ENCODE data around the gene CHAT.
A peak's percentile ranks its signal among the peaks of the same experiment; 100 is the strongest.

The CHAT gene

DNA sequence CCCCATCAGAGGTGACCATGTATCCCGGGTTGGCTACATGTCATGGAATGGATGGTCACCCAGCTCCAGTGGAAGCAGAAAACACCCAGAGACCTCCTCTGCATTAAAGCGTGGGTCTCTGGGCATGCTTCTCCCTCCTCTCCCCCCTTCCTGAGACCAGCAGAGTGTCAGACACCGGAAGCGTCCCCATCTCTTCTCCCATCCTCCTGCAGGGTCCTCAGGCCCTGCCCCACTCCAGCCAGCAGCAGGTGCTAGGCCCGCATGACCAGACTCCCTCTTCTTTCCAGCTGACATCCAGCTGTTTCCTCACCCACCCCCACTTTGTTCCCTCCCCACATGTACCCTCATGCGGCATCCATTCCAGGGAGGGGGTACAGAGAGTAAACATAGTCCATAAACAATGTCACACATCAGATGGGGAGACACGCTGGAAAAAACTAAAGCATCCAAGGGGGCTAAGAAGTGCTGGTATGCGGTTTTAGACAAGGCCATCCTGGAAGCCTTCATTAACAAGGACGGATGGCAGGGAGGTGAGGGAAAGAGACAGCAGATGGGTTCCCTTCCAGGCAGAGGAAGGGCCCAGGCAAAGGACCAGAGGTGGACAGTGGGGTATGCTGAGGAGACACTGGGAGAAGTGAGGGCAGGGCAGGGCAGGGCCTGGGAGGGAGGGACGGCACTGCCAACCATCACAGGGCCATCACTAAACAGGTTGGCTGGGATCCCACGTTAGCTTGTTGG is 16.2 kb upstream of the CHAT start:
- no peak for DNase-seq (ENCODE audit: low read depth)

DNA sequence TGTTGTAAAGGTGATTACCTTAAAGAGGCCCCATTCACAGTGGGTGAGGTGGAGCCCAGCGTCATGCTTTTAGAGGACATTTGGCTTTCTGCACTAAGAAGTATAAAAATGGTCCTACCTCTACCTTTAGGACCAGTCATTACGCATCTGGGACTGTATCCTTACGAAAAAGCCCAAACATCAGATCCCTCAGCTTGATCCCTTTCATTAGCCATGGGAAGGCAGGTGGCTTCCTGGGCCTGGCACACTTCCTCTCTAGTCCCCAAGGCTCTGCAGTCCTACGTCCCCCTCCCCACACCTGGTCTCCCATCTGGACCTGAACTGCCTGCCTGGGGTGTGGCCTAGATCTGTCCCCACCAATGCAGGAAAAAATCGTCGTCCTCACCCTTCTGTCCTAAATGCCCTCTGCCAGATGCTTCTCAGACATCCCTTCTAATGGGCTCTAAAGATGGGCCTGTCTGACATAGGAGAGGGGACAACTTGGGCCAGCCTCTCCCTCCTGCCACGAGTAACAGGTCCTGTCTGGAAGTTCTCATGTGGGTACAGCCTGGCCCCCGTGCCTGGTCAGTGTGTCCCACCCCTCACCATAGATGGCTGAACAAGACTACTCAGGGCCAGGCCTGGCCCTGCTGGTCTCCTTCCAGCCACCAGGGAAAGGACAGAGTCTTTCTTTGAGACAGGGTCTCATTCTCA is 15.5 kb upstream of the CHAT start:
- no peak for DNase-seq (ENCODE audit: low read depth)

DNA sequence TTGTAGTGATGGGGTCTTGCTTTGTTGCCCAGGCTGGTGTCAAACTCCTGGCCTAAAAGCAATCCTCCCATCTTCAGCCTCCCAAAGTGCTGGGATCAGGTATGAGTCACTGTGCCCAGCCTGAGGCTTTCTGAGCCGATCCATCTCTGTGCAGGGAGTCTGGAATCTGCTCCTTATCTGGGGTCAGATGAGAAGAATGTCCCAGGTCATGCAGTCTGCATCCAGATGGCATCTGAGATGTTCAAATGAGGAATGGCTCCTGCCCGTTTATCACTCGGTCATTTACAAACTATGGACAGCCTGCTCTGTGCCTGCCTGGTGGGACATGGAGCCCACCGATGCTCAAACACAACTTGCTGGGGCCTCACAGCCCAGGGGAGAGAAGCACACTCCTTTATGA is 14.9 kb upstream of the CHAT start:
- no peak for DNase-seq (ENCODE audit: low read depth)

GRCh38 chr10:49599546-49599945 is 14.3 kb upstream of the CHAT start:
- DNase-seq (ENCODE audit: low read depth) = no peak

GRCh38 chr10:49600046-49600445 is 13.8 kb upstream of the CHAT start:
- DNase-seq (ENCODE audit: low read depth) = no peak

GRCh38 chr10:49600781-49601400 is 12.9 kb upstream of the CHAT start:
- DNase-seq (ENCODE audit: low read depth) = no peak

GRCh38 chr10:49601857-49602256 is 12.0 kb upstream of the CHAT start:
- DNase-seq (ENCODE audit: low read depth) = no peak

GRCh38 chr10:49602380-49603023 is 11.3 kb upstream of the CHAT start:
- no peak for DNase-seq (ENCODE audit: low read depth)

- no peak for DNase-seq (ENCODE audit: low read depth)
Measured at GRCh38 chr10:49605216-49605938, 8.5 kb upstream of the CHAT start.

GRCh38 chr10:49605939-49606509 is 7.8 kb upstream of the CHAT start:
- no peak for DNase-seq (ENCODE audit: low read depth)

DNA sequence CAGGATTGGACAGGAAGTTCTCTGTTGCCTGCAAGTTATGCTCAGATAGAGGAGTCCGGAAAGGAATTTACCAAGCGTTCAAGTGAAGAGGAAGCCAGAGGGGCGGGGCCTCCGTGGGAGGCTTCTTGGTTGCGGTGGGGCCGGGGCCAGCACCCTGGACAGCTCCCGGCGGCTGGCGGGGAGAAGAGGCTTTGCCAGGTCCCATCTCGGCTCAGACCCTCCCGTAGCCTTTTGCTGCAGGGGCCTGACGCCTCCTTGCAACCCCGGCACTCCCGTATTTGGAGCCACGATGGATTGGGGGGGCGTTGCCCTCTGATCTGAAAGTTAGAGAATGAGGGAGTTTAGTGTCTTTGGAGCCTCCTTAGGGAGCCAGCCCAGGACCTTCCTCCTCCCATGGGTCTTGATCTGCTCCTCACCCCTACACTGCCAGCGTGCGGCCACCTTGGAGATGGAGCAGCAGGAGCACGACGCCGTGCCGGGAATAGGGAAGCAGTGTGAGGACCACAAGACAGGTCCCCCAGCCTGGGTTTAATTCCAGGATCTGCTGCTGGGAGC is 6.8 kb upstream of the CHAT start:
- peak; percentile 43 for DNase-seq (ENCODE audit: low read depth)

GRCh38 chr10:49608166-49609005 is 5.5 kb upstream of the CHAT start:
- no peak for DNase-seq (ENCODE audit: low read depth)

GRCh38 chr10:49609006-49609282 is 4.9 kb upstream of the CHAT start:
- DNase-seq (ENCODE audit: low read depth) = no peak

GRCh38 chr10:49609283-49610113 is 4.3 kb upstream of the CHAT start:
- no peak for DNase-seq (ENCODE audit: low read depth)

DNA sequence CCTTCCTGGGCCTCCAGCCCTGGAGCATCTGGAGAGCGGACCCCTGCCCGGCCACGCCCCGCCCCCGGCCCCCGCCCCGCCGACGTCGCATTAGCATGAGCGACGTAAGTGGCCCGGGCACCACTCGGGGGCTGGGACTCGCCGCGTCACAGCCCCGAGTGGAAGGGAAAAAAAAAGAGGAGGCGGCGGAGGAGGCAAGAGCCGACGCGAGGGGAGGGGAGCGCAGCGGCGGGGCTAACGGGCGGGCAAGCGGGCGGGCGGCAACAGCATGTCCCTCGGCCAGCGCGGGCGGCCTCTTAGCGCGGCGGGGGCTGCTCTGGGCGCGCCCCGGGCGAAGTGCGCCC is 3.8 kb upstream of the CHAT start, which contains the start of gene SLC18A3:
Gene SLC18A3 (plus strand): TSS at position 197 of the 344 bp plus-strand sequence. CDS start 431 bp downstream, outside the sequence.
- no peak for DNase-seq (ENCODE audit: low read depth)

- DNase-seq (ENCODE audit: low read depth) = no peak
Measured at GRCh38 chr10:49610458-49611165, 3.2 kb upstream of the CHAT start.

DNA sequence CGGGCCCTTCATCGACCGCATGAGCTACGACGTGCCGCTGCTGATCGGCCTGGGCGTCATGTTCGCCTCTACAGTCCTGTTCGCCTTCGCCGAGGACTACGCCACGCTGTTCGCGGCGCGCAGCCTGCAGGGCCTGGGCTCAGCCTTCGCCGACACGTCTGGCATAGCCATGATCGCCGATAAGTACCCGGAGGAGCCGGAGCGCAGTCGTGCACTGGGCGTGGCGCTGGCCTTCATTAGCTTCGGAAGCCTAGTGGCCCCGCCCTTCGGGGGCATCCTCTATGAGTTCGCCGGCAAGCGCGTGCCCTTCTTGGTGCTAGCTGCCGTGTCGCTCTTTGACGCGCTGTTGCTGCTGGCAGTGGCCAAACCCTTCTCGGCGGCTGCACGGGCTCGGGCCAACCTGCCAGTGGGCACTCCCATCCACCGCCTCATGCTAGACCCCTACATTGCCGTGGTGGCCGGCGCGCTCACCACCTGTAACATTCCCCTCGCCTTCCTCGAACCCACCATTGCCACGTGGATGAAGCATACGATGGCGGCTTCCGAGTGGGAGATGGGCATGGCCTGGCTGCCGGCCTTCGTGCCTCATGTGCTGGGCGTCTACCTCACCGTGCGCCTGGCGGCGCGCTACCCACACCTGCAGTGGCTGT is 2.5 kb upstream of the CHAT start:
- no peak for DNase-seq (ENCODE audit: low read depth)

DNA sequence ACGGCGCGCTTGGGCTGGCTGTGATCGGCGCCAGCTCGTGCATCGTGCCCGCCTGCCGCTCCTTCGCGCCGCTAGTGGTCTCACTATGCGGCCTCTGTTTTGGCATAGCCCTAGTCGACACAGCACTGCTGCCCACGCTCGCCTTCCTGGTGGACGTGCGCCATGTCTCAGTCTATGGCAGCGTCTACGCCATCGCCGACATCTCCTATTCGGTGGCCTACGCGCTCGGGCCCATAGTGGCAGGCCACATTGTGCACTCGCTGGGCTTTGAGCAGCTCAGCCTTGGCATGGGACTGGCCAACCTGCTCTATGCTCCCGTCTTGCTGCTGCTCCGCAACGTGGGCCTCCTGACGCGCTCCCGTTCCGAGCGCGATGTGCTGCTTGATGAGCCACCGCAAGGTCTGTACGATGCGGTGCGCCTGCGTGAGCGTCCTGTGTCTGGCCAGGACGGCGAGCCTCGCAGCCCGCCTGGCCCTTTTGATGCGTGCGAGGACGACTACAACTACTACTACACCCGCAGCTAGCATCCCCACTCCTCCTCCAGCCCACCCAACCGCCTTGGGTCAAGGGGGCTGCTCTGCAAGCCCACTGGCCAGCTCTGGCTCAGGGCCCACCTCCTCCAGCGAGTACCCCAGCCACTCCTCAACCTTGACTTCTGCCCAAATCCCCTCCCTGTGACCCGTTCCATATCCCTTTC is 1.9 kb upstream of the CHAT start:
- no peak for DNase-seq (ENCODE audit: low read depth)
